GM12878 (cell line): ENCODE data around the gene ZMYND11. TPM values are rescaled to one million over a fixed set of nuclear protein-coding genes. Genes with fewer than 3 reads are reported as not detected.

Source experiments
- ATAC-seq: fragments of 200-7000 bp; cut with Tn5 transposase; 3 replicates; pipeline ENCODE4 v1.9.1; 2020; ENCODE audit warnings: mild to moderate bottlenecking, moderate library complexity
- BruUV-seq: library from RNA; stranded (reverse); fragments of 400-500 nt; replicated peaks from 2 replicates; lab custom pipeline; 2021; lab: Mats Ljungman, UMichigan
- CTCF ChIA-PET: fragments of 300-600 bp; sonication (Branson Sonifier 250); formaldehyde crosslinking; extraction: SDS; loops from one replicate; lab custom pipeline; 2021; ENCODE audit warnings: inconsistent platforms; lab: Yijun Ruan, JAX
- POLR2A ChIA-PET: fragments of 350-600 bp; formaldehyde crosslinking; extraction: SDS; loops from one replicate; lab custom pipeline; 2021; ENCODE audit warnings: inconsistent platforms; lab: Charles Lee
- RAD21 ChIA-PET: fragments of 300-600 bp; sonication (Branson Sonifier 250); formaldehyde crosslinking; loops from one replicate; lab custom pipeline; 2023; ENCODE audit warnings: antibody characterized with exemption; ENCODE audit not compliant: unreplicated experiment; lab: Charles Lee
- SMC1A ChIA-PET: fragments of 300-600 bp; sonication (Branson Sonifier 250); formaldehyde crosslinking; loops from one replicate; lab custom pipeline; 2023; ENCODE audit not compliant: unreplicated experiment, uncharacterized antibody; lab: Charles Lee
- DNase-seq: peaks from one replicate; pipeline ENCODE4 v3.0.0-alpha.2; 2011; ENCODE audit warnings: low read depth, low spot score
- FAIRE-seq: peaks from 3 replicates; lab custom pipeline; 2011; peaks lifted over from hg19 to GRCh38; lab: Jason Lieb, UNC
- H2AFZ ChIP-seq: 2 replicates; pipeline ENCODE4 v1.6.0; 2011; ENCODE audit warnings: low read depth, low read length, control low read depth; ENCODE audit not compliant: control insufficient read depth
- H3K27ac ChIP-seq: 2 replicates; pipeline ENCODE4 v1.5.1; 2011; ENCODE audit warnings: control low read depth; ENCODE audit not compliant: control insufficient read depth, insufficient read depth
- H3K27me3 ChIP-seq, 2 experiments: replicated peaks in 1 of 2; 2 replicates each; pipeline versions ENCODE4 v1.6.0 to v1.6.1; 2011; ENCODE audit warnings: low read length in 1 of 2; ENCODE audit not compliant: control insufficient read depth in 2 of 2, insufficient read depth in 2 of 2
- H3K36me3 ChIP-seq, 2 experiments: 2 replicates each; pipeline ENCODE4 v1.5.1; 2011; ENCODE audit warnings: low read length in 1 of 2; ENCODE audit not compliant: control insufficient read depth in 2 of 2, insufficient read depth in 2 of 2
- H3K4me1 ChIP-seq: 2 replicates; pipeline ENCODE4 v1.6.1; 2011; ENCODE audit warnings: mild to moderate bottlenecking, low read length, moderate library complexity, mixed read lengths; ENCODE audit not compliant: control insufficient read depth, insufficient read depth
- H3K4me2 ChIP-seq: 2 replicates; pipeline ENCODE4 v1.6.0; 2011; ENCODE audit warnings: control low read depth; ENCODE audit not compliant: control insufficient read depth, insufficient read depth
- H3K4me3 ChIP-seq: fragments of 200-600 bp; sonication (generic); 2 replicates; pipeline ENCODE4 v1.5.1; 2016
- H3K79me2 ChIP-seq: 2 replicates; pipeline ENCODE4 v1.6.0; 2011; ENCODE audit warnings: low read length; ENCODE audit not compliant: control insufficient read depth, insufficient read depth
- H3K9ac ChIP-seq: 2 replicates; pipeline ENCODE4 v1.8.0; 2011; ENCODE audit warnings: low read length, control low read depth, mixed read lengths; ENCODE audit not compliant: control insufficient read depth, insufficient read depth
- H3K9me3 ChIP-seq: replicated peaks from 3 replicates; pipeline ENCODE4 v1.5.1; 2011; ENCODE audit warnings: mild to moderate bottlenecking, low read length; ENCODE audit not compliant: control insufficient read depth, insufficient read depth
- H4K20me1 ChIP-seq: 2 replicates; pipeline ENCODE4 v1.6.0; 2011; ENCODE audit not compliant: control insufficient read depth, insufficient read depth
- CREM ChIP-seq: IDR thresholded peaks from 2 replicates; pipeline ENCODE4 v1.6.1; 2014; ENCODE audit warnings: antibody characterized with exemption, low read depth
- E4F1 ChIP-seq: fragments of 450-650 bp; IDR thresholded peaks from 2 replicates; pipeline ENCODE4 v1.6.1; 2018; ENCODE audit warnings: borderline replicate concordance, mild to moderate bottlenecking; ENCODE audit not compliant: partially characterized antibody
- FOXK2 ChIP-seq: fragments of 450-650 bp; IDR thresholded peaks from 2 replicates; pipeline ENCODE4 v1.6.1; 2017; ENCODE audit warnings: mild to moderate bottlenecking, moderate library complexity
- LARP7 ChIP-seq: fragments of 450-650 bp; IDR thresholded peaks from 2 replicates; pipeline ENCODE4 v1.6.1; 2017; ENCODE audit warnings: mild to moderate bottlenecking
- SPI1 ChIP-seq: IDR thresholded peaks from 2 replicates; pipeline ENCODE4 v1.6.1; 2011; ENCODE audit warnings: low read depth, mild to moderate bottlenecking, low read length, moderate library complexity, borderline replicate concordance; ENCODE audit not compliant: insufficient read depth
- SRF ChIP-seq, 2 experiments: IDR thresholded peaks; 2 replicates each; pipeline ENCODE4 v1.6.1; 2011; ENCODE audit warnings: low read depth in 2 of 2, low read length in 2 of 2, mild to moderate bottlenecking in 1 of 2, moderate library complexity in 1 of 2
- USF2 ChIP-seq: IDR thresholded peaks from 2 replicates; pipeline ENCODE4 v1.6.1; 2011; ENCODE audit warnings: low read depth, low read length, improper control_type of control experiment, borderline replicate concordance
- ZSCAN29 ChIP-seq: fragments of 450-650 bp; IDR thresholded peaks from 2 replicates; pipeline ENCODE4 v1.6.1; 2017; ENCODE audit warnings: mild to moderate bottlenecking, moderate library complexity
- whole genome bisulfite sequencing: methylation state at CpG from one replicate; pipeline ENCODE4 v1.1.6; 2016; ENCODE audit warnings: low lambda C conversion rate; ENCODE audit not compliant: insufficient replicate concordance, insufficient coverage; ENCODE audit errors: missing lambda C conversion rate; 5-methylcytosine and 5-hydroxymethylcytosine counted together
- in situ Hi-C: fragments of 300-500 bp; cut with MboI; formaldehyde crosslinking; loops from 9 replicates; pipeline ENCODE4 v1.14.3; 2018; ENCODE audit warnings: mixed read lengths
- intact Hi-C: fragments of 100-400 bp; cut with micrococcal nuclease; formaldehyde crosslinking; loops from one replicate; pipeline ENCODE4 v1.14.2; 2022; ENCODE audit not compliant: unreplicated experiment
- polyA plus RNA-seq, 11 experiments: library from polyadenylated mRNA; depleted of rRNA in 4 of 11; unstranded in 6 of 11; stranded (reverse) in 5 of 11; fragments of >200 nt; fragmentation: Nextera tagmentation in 4 of 11; fragmentation: Illumina TruSeq in 1 of 11; extraction: Ambion mirVana in 4 of 11; extraction: Trizol in 1 of 11; gene quantifications; 1 replicate in 1 of 11; 2 replicates in 10 of 11; pipeline versions ENCODE4 v1.2.1 to v1.2.3, GENCODE V29; 2011 to 2016; ENCODE audit warnings: inconsistent platforms in 2 of 11, missing spikeins in 2 of 11, low read depth in 1 of 11
- total RNA-seq, 4 experiments: library from RNA; depleted of rRNA in 3 of 4; stranded (reverse); fragments of >200 nt in 3 of 4; fragmentation: Illumina TruSeq in 1 of 4; extraction: Trizol in 1 of 4; gene quantifications; 2 replicates each; pipeline versions ENCODE4 v1.2.1 to v1.2.3, GENCODE V29; 2013 to 2021

Gene ZMYND11
- total and polyA plus RNA-seq, 10 of the 15 experiments (the other 5 are each of a cell fraction or from before 2014, with no cell fraction given) = 3.3 to 24.4 (median 13.1) TPM

GRCh38 chr10:219731-220472, 84.6 kb downstream of the ZMYND11 start:
- ATAC-seq (no peak), DNase-seq (no peak), FAIRE-seq (no peak)
- TF ChIP-seq FOXK2 = no peak
- TF ChIP-seq SPI1 = no peak
- no peak for TF ChIP-seq E4F1
- TF ChIP-seq ZSCAN29 = no peak
- TF ChIP-seq LARP7 = no peak
- TF ChIP-seq SRF (IDR thresholded peaks at IDR 0.05; ENCODE audit: low read depth in 2 of 2, low read length in 2 of 2) = no peak
- no peak for TF ChIP-seq USF2
- no peak for TF ChIP-seq CREM
- no peak overlapping the region for H3K9ac ChIP-seq
- H3K4me2 ChIP-seq = no peak overlapping the region
- H3K79me2 ChIP-seq = no peaks in the 10 kb centered on the region
- intact Hi-C loops (no loop called here), in situ Hi-C loops (no loop called here)
- no peak overlapping the region for H2AFZ ChIP-seq
- H3K27me3 ChIP-seq = no peaks in the 10 kb centered on the region
- H3K27ac ChIP-seq = no peak overlapping the region
- no peaks in the 10 kb centered on the region; the same call in 2 of the 3 replicates for H3K9me3 ChIP-seq
- ChIA-PET RAD21 (no interaction called here), SMC1A (interaction anchor here (1.2 to 1.4 kb wide), 2 partner anchors 39 to 58 kb away, joined by 3 to 4 read pairs; no protein-coding TSS in a partner anchor), CTCF (interaction anchor here (1.0 to 1.2 kb wide), 2 partner anchors 16 to 21 kb away, joined by 3 to 4 read pairs; no protein-coding TSS in a partner anchor), POLR2A (no interaction called here)
- no peaks in the 10 kb centered on the region for H3K4me1 ChIP-seq
- peaks cover 0 to 3% of the 10 kb centered on the region in 2 experiments; a peak in 1 of 4 replicates for H3K36me3 ChIP-seq
- BruUV-seq = no TSS peak
- H3K4me3 ChIP-seq = no peak overlapping the region
- 77% methylated on average over 2 of the region's 2 CpGs for WGBS
- no peaks in the 10 kb centered on the region for H4K20me1 ChIP-seq
